Upper lobe of left lung (tissue), 6 donors: ENCODE data around the gene MTMR11. TPM values are rescaled to one million over a fixed set of nuclear protein-coding genes. Genes with fewer than 3 reads are reported as not detected.
"Not testable (repeated sequence)": the region's sequence is repeated elsewhere in the genome, so short reads cannot be mapped to it uniquely, and the experiment has no call there.

Experiments used
- ATAC-seq, 2 donors: fragments of 200-7000 bp; cut with Tn5 transposase; one replicate each; pipeline ENCODE4 v1.9.1; 2022; ENCODE audit warnings: mild to moderate bottlenecking in 2 of 2, moderate library complexity in 2 of 2; ENCODE audit not compliant: low FRiP score in 2 of 2
- DNase-seq, 2 donors: peaks; one replicate each; pipeline ENCODE4 v3.0.0-alpha.2; 2019 to 2020
- H3K27ac ChIP-seq, 4 donors: fragments of 200-600 bp; sonication (generic); one replicate each; pipeline ENCODE4 v1.5.1; 2016 to 2019
- H3K27me3 ChIP-seq, 4 donors: fragments of 200-600 bp; sonication (generic); one replicate each; pipeline ENCODE4 v1.5.1; 2017 to 2019
- H3K36me3 ChIP-seq, 4 donors: fragments of 200-600 bp; sonication (generic); one replicate each; pipeline ENCODE4 v1.5.1; 2016 to 2019
- H3K4me1 ChIP-seq, 4 donors: fragments of 200-600 bp; sonication (generic); one replicate each; pipeline ENCODE4 v1.5.1; 2018 to 2019
- H3K4me3 ChIP-seq, 4 donors: fragments of 200-600 bp; sonication (generic); one replicate each; pipeline ENCODE4 v1.5.1; 2017 to 2019; ENCODE audit warnings: mild to moderate bottlenecking in 2 of 4, moderate library complexity in 1 of 4
- H3K9me3 ChIP-seq, 4 donors: fragments of 200-600 bp; sonication (generic); one replicate each; pipeline ENCODE4 v1.5.1; 2018 to 2019
- CTCF ChIP-seq, 6 experiments: fragments of 450-650 bp in 4 of 6; fragments of 200-600 bp in 2 of 6; sonication (generic) in 2 of 6; IDR thresholded peaks; one replicate each; pipeline ENCODE4 v1.5.1; 2016 to 2019; ENCODE audit warnings: antibody characterized with exemption in 6 of 6
- EP300 ChIP-seq, 4 donors: sonication (generic); formaldehyde crosslinking; IDR thresholded peaks; one replicate each; pipeline ENCODE4 v1.5.1; 2017; ENCODE audit warnings: antibody characterized with exemption in 4 of 4, control low read depth in 2 of 4
- POLR2A ChIP-seq, 4 donors: fragments of 450-650 bp; IDR thresholded peaks; one replicate each; pipeline ENCODE4 v1.5.1; 2016 to 2017; ENCODE audit warnings: antibody characterized with exemption in 4 of 4, mild to moderate bottlenecking in 2 of 4
- POLR2AphosphoS5 ChIP-seq, 2 donors: sonication (generic); formaldehyde crosslinking; IDR thresholded peaks; one replicate each; pipeline ENCODE4 v1.5.1; 2017; ENCODE audit warnings: antibody characterized with exemption in 2 of 2
- WGBS, 2 donors: methylation state at CpG; one replicate each; pipeline ENCODE4 v1.1.5; 2017 to 2018; 5-methylcytosine and 5-hydroxymethylcytosine counted together
- total RNA-seq, 6 donors: library from RNA; depleted of rRNA in 4 of 6; stranded (reverse); fragments of >200 nt in 4 of 6; gene quantifications; one replicate each; pipeline versions ENCODE4 v1.1.0 to v1.2.1, GENCODE V29; 2016 to 2021
- donor health status: DM: no; HTN: no; CAD: no; lungs with moderate emphysema.
- donor health status: DM: no; HTN: yes; CAD: no; lungs with severe emphysema.

Gene MTMR11
- total RNA-seq, 6 donors from 2014 or later, result 5.9 to 19.9 (median 13.6) TPM

GRCh38 chr1:149888247-149888998 is 48.3 kb downstream of the MTMR11 start:
- WGBS, 2 donors, result 4 to 5% methylated on average over 25 to 28 of the region's 28 CpGs
- peak; percentile 81 to 92 for DNase-seq
- H3K9me3 ChIP-seq, result no peaks in the 10 kb centered on the region
- TF ChIP-seq EP300 (IDR thresholded peaks at IDR 0.05) (peak in 1 of 4 donors; percentile 6), POLR2AphosphoS5 (IDR thresholded peaks at IDR 0.05) (peak in 1 of 2 donors; percentile 23), CTCF (IDR thresholded peaks at IDR 0.05) (peak in 4 of 6 experiments; percentile 55 to 63 (median 60)), POLR2A (IDR thresholded peaks at IDR 0.05) (peak in 1 of 4 donors; percentile 52)
- peak; percentile 60 to 75 for ATAC-seq
- no peaks in the 10 kb centered on the region for H3K36me3 ChIP-seq
- no peaks in the 10 kb centered on the region for H3K27me3 ChIP-seq
- peak overlapping the region; percentile 4 to 67 (median 58) for H3K4me3 ChIP-seq
- H3K4me1 ChIP-seq, result peaks cover 15 to 25% (median 18%) of the 10 kb centered on the region in 4 donors
- H3K27ac ChIP-seq, result peak overlapping the region; percentile 99 to 100 (median 100)

GRCh38 chr1:149887456-149888246 is 49.0 kb downstream of the MTMR11 start:
- peak overlapping the region; percentile 99 to 100 (median 100) for H3K27ac ChIP-seq
- peak overlapping the region; percentile 42 to 67 (median 58) for H3K4me3 ChIP-seq
- WGBS, 2 donors, result 0 to 2% methylated on average over 25 to 46 of the region's 46 CpGs
- no peaks in the 10 kb centered on the region for H3K9me3 ChIP-seq
- H3K36me3 ChIP-seq, result no peaks in the 10 kb centered on the region
- H3K27me3 ChIP-seq, result no peaks in the 10 kb centered on the region
- peaks cover 15 to 26% (median 19%) of the 10 kb centered on the region in 4 donors for H3K4me1 ChIP-seq
- peak; percentile 85 to 87 for ATAC-seq
- TF ChIP-seq EP300 (IDR thresholded peaks at IDR 0.05) (peak in 1 of 4 donors; percentile 1), CTCF (IDR thresholded peaks at IDR 0.05) (peak in 3 of 6 experiments; percentile 30 to 44 (median 34)), POLR2AphosphoS5 (IDR thresholded peaks at IDR 0.05) (peak; percentile 89 to 92), POLR2A (IDR thresholded peaks at IDR 0.05) (peak; percentile 60 to 97 (median 77))
- DNase-seq, result peak; percentile 90 to 94

- not testable (repeated sequence) for DNase-seq, ATAC-seq, H3K9me3 ChIP-seq, H3K36me3 ChIP-seq, H3K27me3 ChIP-seq
- H3K27ac ChIP-seq, result peak overlapping the region; percentile 99 to 100 (median 100)
- H3K4me3 ChIP-seq, result peak overlapping the region; percentile 42 to 67 (median 58)
- peaks cover 15 to 26% (median 19%) of the 10 kb centered on the region in 4 donors for H3K4me1 ChIP-seq
- peak in 1 of 6 experiments; percentile 4 for TF ChIP-seq CTCF (IDR thresholded peaks at IDR 0.05)
- 0% methylated on average over 13 of the region's 13 CpGs for WGBS, 2 donors
Observed at GRCh38 chr1:149887196-149887455, 49.6 kb downstream of the MTMR11 start.

GRCh38 chr1:149886396-149887195 is 50.1 kb downstream of the MTMR11 start:
- H3K36me3 ChIP-seq, result no peaks in the 10 kb centered on the region
- no peaks in the 10 kb centered on the region for H3K27me3 ChIP-seq
- H3K27ac ChIP-seq, result peak overlapping the region; percentile 99 to 100 (median 100)
- no peaks in the 10 kb centered on the region for H3K9me3 ChIP-seq
- peak overlapping the region; percentile 54 to 67 (median 58) for H3K4me3 ChIP-seq
- ATAC-seq (peak; percentile 89 to 94), DNase-seq (peak; percentile 91 to 95)
- peaks cover 15 to 26% (median 19%) of the 10 kb centered on the region in 4 donors for H3K4me1 ChIP-seq
- WGBS, 2 donors, result 0 to 1% methylated on average over 27 to 61 of the region's 62 CpGs
- peak in 2 of 4 donors; percentile 47 to 93 for TF ChIP-seq EP300 (IDR thresholded peaks at IDR 0.05)
- peak; percentile 94 to 100 (median 100) for TF ChIP-seq POLR2A (IDR thresholded peaks at IDR 0.05)
- TF ChIP-seq CTCF (IDR thresholded peaks at IDR 0.05), result peak in 2 of 6 experiments; percentile 6 to 38
- peak; percentile 98 to 100 for TF ChIP-seq POLR2AphosphoS5 (IDR thresholded peaks at IDR 0.05)

- peaks cover 15 to 26% (median 19%) of the 10 kb centered on the region in 4 donors for H3K4me1 ChIP-seq
- 0% methylated on average over 4 to 19 of the region's 19 CpGs for WGBS, 2 donors
- ATAC-seq, result peak in 1 of 2 donors; percentile 4
Observed at GRCh38 chr1:149886121-149886395, 50.6 kb downstream of the MTMR11 start.

More at GRCh38 chr1:149886121-149886395, 50.6 kb downstream of the MTMR11 start:
- not testable (repeated sequence) for H3K27me3 ChIP-seq, H3K9me3 ChIP-seq, H3K36me3 ChIP-seq
- peak in 1 of 2 donors; percentile 86 for DNase-seq
- peak overlapping the region; percentile 54 to 67 (median 58) for H3K4me3 ChIP-seq
- peak overlapping the region; percentile 99 to 100 (median 100) for H3K27ac ChIP-seq
